Measurements from ENCODE around the gene RFX3.

Gene RFX3

DNA sequence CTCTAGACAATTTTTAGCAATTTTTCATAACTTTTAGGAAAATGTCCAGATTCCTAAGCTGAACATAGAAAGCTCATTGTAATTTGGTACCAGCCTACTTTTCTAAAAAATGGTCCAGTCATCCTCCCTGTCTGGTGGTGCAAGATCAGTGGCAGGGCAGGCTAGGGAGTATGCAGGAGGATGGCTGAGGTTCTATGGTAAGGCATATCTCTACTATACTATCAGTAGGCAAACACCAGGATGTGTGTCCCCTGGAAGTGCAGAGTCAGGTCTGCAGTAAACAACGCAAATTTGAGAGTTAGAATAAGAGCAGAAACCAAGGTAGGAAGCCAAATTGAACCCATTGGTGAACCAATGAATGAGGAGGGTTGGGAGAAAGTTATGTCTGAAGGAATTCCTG is 22.8 kb upstream of the RFX3 start:
- TF ChIP-seq, protein P1, sequence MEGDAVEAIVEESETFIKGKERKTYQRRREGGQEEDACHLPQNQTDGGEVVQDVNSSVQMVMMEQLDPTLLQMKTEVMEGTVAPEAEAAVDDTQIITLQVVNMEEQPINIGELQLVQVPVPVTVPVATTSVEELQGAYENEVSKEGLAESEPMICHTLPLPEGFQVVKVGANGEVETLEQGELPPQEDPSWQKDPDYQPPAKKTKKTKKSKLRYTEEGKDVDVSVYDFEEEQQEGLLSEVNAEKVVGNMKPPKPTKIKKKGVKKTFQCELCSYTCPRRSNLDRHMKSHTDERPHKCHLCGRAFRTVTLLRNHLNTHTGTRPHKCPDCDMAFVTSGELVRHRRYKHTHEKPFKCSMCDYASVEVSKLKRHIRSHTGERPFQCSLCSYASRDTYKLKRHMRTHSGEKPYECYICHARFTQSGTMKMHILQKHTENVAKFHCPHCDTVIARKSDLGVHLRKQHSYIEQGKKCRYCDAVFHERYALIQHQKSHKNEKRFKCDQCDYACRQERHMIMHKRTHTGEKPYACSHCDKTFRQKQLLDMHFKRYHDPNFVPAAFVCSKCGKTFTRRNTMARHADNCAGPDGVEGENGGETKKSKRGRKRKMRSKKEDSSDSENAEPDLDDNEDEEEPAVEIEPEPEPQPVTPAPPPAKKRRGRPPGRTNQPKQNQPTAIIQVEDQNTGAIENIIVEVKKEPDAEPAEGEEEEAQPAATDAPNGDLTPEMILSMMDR (IDR thresholded peaks at IDR 0.05; ENCODE audit: control extremely low read depth, extremely low read depth, low read depth, missing control alignments) = no peak
- CTCF ChIA-PET = interaction anchor here (1.0 kb wide), 1 partner anchor 13 kb away, joined by 3 read pairs; no protein-coding TSS in a partner anchor
- POLR2A ChIA-PET = no interaction called here
- no peak for DNase-seq (ENCODE audit: extremely low spot score)

DNA sequence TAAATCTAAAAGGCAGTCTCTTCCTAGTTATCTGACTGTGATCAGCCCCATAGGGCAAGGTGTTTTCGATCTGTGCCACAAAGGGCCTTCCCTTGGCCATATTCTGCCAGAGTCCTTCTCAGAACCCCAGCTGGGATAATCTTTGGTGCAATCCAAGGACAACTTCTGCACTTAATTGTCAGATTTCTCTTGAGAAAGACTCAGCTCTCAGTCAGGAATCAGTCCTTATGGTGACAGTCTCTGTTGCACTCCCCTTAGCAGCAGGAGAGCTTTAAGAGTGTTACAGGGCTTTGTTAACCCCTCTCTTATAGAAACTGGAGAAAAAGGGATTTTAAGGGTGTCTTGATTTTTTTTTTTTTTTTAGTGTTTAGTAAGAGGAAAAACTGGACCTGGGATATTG is 15.4 kb upstream of the RFX3 start:
- ChIA-PET CTCF (interaction anchor here (1.2 to 2.0 kb wide), 5 partner anchors 9 to 21 kb away, joined by 3 to 5 read pairs (median 4); no protein-coding TSS in a partner anchor), POLR2A (no interaction called here)
- DNase-seq (ENCODE audit: extremely low spot score) = no peak
- TF ChIP-seq, protein P1 (IDR thresholded peaks at IDR 0.05; ENCODE audit: control extremely low read depth, extremely low read depth, low read depth, missing control alignments) = no peak

DNA sequence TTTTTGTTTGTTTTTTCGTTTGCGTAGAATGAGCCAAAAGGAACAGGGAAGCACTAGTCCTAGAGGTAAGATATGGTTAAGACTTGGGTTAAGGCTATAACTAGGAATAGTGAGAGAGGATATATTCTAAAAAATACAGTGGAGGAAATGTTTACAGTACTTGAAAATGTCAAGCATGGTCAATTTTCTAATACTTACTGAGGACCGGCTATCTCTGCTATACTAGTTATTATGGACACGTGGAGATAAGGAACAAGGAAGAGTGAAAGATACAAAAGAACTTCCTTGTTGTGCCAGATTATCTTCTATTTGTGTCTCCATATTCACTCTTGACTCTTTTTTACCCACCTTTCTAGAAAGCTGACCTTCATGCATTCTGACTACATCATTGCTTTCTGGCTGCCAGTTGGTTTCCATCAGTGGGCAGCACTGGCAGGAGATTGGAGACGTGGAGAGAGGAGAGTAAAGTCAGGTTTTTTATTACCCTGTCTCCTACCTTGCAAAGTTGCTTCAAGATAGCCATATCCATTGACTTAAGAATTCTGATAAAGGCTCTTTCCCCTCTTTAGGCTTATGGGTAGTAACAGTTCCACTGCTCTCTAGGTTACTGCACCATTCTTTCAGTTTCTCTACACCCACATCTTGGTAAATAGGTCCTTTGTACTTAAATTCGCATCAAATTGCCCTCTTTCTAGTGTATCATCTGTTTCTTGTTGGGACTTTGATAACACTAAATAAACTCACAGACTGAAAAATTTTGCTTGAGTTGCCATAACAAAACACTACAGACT is 9.0 kb upstream of the RFX3 start:
- CTCF ChIA-PET = no interaction called here

DNA sequence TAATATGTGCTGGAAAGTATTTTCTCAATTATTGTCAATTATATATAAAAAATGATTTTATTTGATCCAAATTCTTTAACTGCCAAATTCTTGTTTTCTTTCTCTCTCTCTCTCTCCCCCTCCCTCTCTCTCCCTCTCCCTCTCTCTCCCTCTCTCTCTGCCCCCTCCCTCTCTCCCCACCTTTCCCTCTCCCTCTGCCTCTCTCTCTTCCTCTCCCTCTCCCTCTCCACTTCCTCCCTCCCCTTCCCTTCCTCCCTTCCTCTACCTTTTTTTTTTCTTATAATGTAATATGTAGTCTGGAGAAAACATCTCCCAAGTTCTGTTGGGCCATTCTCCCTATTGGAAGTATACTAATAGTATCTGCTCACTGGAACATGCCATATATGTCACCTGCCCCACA is 6.4 kb upstream of the RFX3 start:
- DNase-seq (ENCODE audit: extremely low spot score) = no peak
- CTCF ChIA-PET = no interaction called here
- TF ChIP-seq, protein P1 (IDR thresholded peaks at IDR 0.05; ENCODE audit: control extremely low read depth, extremely low read depth, low read depth, missing control alignments) = no peak
- POLR2A ChIA-PET = no interaction called here

More for the DNA sequence above, 9.0 kb upstream of the RFX3 start:
- POLR2A ChIA-PET = no interaction called here
- TF ChIP-seq, protein P1 (IDR thresholded peaks at IDR 0.05; ENCODE audit: control extremely low read depth, extremely low read depth, low read depth, missing control alignments) = no peak
- no peak for DNase-seq (ENCODE audit: extremely low spot score)

DNA sequence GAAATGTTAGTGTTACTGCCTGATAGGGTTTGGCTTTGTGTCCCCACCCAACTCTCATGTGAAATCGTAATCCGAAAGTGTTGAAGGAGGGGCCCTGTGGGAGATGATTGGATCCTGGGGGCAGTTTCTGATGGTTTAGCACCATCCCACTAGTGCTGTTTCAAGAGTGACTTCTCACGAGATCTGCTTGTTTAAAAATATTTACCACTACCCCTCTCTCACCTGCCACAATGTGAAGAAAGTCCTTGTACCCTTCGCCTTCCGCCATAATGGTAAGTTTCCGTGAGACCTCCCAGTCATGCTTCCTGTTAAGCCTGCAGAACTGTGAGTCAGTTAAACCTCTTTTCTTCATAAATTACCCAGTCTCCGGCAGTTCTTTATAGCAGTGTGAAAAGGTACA is 2.6 kb upstream of the RFX3 start:
- DNase-seq (ENCODE audit: extremely low spot score) = no peak
- ChIA-PET CTCF (interaction anchor here (1.4 to 2.3 kb wide), 2 partner anchors 16 to 61 kb away, joined by 5 to 8 read pairs; no protein-coding TSS in a partner anchor), POLR2A (interaction anchor here (1.8 kb wide), 1 partner anchor 53 kb away, joined by 5 read pairs; no protein-coding TSS in a partner anchor)
- TF ChIP-seq, protein P1 (IDR thresholded peaks at IDR 0.05; ENCODE audit: control extremely low read depth, extremely low read depth, low read depth, missing control alignments) = no peak

DNA sequence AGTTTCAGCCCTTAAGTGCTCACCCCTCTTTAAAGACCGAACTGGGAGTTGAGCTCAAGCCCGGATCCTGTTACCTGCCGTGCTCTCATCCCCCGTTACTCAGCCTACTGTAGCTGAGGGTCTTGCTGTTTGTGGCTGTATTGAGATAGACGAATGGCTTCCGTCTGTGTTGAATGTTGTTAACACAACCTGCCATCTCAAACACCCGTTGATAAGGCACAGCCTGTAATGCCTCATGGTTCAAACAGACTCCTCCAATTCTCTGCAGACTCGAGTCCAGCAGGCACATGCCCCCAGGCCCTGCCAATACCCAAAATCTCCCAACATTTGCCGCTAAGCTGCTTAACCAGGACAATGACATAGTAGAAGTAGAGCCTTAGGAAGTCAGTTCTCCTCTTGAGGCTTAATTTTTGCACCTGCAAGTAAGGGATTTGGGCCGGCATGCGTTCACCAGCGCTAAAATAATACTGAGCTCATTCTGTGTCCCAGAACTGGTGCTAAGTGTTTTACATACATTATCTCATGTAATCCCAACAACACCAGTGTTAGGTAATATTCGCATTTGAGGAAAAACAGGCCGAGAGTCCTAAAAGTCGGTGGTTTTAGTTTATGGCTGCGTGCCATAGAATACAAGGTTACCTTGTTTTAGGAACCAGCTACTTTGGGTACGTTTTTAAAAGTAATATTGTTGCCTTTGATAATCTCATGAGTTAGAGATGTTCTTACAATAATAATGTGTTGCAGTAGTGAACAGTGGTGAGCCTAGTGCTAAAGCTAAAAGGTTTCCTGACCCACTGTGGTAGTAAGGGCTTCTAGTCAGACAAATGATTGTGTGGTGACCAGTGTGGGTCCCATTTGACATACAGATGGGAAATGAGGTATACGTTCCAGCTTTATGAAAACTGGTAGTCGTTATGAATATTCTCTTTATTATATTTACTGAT is 1.5 kb upstream of the RFX3 start:
- POLR2A ChIA-PET = interaction anchor here (0.6 to 2.2 kb wide), 9 partner anchors 11 to 90 kb away, joined by 3 to 10 read pairs (median 4); no protein-coding TSS in a partner anchor
- TF ChIP-seq, protein P1 (IDR thresholded peaks at IDR 0.05; ENCODE audit: control extremely low read depth, extremely low read depth, low read depth, missing control alignments) = no peak
- no peak for DNase-seq (ENCODE audit: extremely low spot score)
- CTCF ChIA-PET = interaction anchor here (0.9 to 2.3 kb wide), 11 partner anchors 11 to 916 kb away, joined by 3 to 8 read pairs (median 5); no protein-coding TSS in a partner anchor

Measured in GM10248 (cell line).